Measurements from ENCODE around the gene HDAC4.

Gene HDAC4

GRCh38 chr2:239396881-239397681 lies 3.7 kb downstream of the HDAC4 start:
- H3K9me3 Mint-ChIP-seq: no peaks in the 10 kb centered on the region
- H3K27ac Mint-ChIP-seq: peak overlapping the region; percentile 58
- DNase-seq (ENCODE audit: low spot score in 2 of 2) (peak; percentile 34 to 42), ATAC-seq (ENCODE audit: low read depth) (no peak)
- peaks cover 15% of the 10 kb centered on the region for H3K4me1 Mint-ChIP-seq
- peaks cover 4% of the 10 kb centered on the region for H3K36me3 Mint-ChIP-seq
- no peak overlapping the region for H3K4me3 Mint-ChIP-seq
- H3K27me3 Mint-ChIP-seq: no peaks in the 10 kb centered on the region

- no peak overlapping the region for H3K4me3 Mint-ChIP-seq
- no peak for ATAC-seq (ENCODE audit: low read depth)
- H3K4me1 Mint-ChIP-seq: peaks cover 13% of the 10 kb centered on the region
- no peaks in the 10 kb centered on the region for H3K27me3 Mint-ChIP-seq
- no peak for DNase-seq (ENCODE audit: low spot score in 2 of 2)
- no peak overlapping the region for H3K27ac Mint-ChIP-seq
- H3K9me3 Mint-ChIP-seq: no peaks in the 10 kb centered on the region
- peaks cover 2% of the 10 kb centered on the region for H3K36me3 Mint-ChIP-seq
Observed at GRCh38 chr2:239395524-239395923, 5.3 kb downstream of the HDAC4 start.

DNA sequence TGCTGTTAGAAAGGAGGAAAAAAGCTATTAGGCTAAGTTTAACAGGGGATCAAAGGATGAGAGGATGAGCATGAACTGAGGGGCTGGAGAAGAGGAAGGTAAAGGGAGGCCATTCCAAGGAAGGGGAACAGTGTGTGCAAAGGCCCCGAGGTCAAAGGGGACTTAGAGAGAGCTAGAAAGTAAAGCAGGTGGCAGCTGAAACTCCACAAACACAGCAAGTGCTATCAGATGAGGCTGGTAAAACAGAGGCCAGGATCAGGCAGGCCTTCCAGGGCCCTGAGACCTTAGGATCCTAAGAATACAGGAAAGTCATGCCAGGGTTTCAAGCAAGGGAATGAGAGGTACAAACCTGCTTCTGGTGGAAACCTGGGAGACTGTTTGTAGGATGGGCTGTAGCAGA lies 5.8 kb downstream of the HDAC4 start:
- DNase-seq (ENCODE audit: low spot score in 2 of 2): no peak
- Mint-ChIP-seq H3K9me3 (no peaks in the 10 kb centered on the region), H3K4me3 (no peak overlapping the region), H3K27ac (no peak overlapping the region), H3K4me1 (peaks cover 13% of the 10 kb centered on the region), H3K36me3 (peaks cover 2% of the 10 kb centered on the region), H3K27me3 (no peaks in the 10 kb centered on the region)
- no peak for ATAC-seq (ENCODE audit: low read depth)

GRCh38 chr2:239394346-239394945 lies 6.4 kb downstream of the HDAC4 start:
- Mint-ChIP-seq H3K4me3 (no peak overlapping the region), H3K36me3 (peaks cover 2% of the 10 kb centered on the region), H3K4me1 (peaks cover 11% of the 10 kb centered on the region), H3K27ac (no peak overlapping the region), H3K27me3 (no peaks in the 10 kb centered on the region), H3K9me3 (no peaks in the 10 kb centered on the region)
- DNase-seq (ENCODE audit: low spot score in 2 of 2) (no peak), ATAC-seq (ENCODE audit: low read depth) (no peak)

- no peaks in the 10 kb centered on the region for H3K9me3 Mint-ChIP-seq
- DNase-seq (ENCODE audit: low spot score in 2 of 2) (no peak), ATAC-seq (ENCODE audit: low read depth) (no peak)
- H3K4me1 Mint-ChIP-seq: peaks cover 8% of the 10 kb centered on the region
- H3K4me3 Mint-ChIP-seq: no peak overlapping the region
- H3K27ac Mint-ChIP-seq: no peak overlapping the region
- peaks cover 5% of the 10 kb centered on the region for H3K36me3 Mint-ChIP-seq
- no peaks in the 10 kb centered on the region for H3K27me3 Mint-ChIP-seq
Observed at GRCh38 chr2:239393941-239394340, 6.9 kb downstream of the HDAC4 start.

DNA sequence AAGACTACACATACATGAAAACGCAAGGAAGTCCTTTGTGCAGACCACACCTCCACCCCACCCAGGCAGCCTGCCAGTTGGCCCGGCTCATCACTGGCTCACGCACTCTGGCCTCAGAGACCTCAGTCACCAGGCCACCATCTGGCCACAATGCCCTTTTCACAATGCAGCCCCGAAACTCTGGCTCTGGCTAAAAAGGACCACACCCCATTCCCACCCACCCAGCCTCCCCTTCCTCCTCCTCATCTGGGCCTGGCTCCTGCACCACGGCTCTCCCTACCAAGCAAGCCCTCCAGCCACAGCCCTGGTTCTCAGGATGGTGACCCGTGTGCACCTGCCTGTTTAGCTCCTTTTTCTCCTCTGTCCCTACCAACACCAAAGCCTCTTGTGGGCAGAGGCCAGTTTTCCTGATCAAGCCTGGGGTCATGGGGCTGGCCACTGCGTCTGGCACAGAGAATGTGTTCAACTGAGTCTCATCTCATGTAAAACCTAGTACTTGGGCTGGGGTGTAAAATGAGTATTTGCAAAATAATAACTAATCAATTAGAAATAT lies 7.4 kb downstream of the HDAC4 start:
- H3K27me3 Mint-ChIP-seq: no peaks in the 10 kb centered on the region
- no peak for ATAC-seq (ENCODE audit: low read depth)
- no peak overlapping the region for H3K4me3 Mint-ChIP-seq
- no peak overlapping the region for H3K27ac Mint-ChIP-seq
- no peaks in the 10 kb centered on the region for H3K9me3 Mint-ChIP-seq
- peaks cover 5% of the 10 kb centered on the region for H3K36me3 Mint-ChIP-seq
- peaks cover 8% of the 10 kb centered on the region for H3K4me1 Mint-ChIP-seq
- DNase-seq (ENCODE audit: low spot score in 2 of 2): no peak

GRCh38 chr2:239392688-239393387 lies 8.0 kb downstream of the HDAC4 start:
- DNase-seq (ENCODE audit: low spot score in 2 of 2) (no peak), ATAC-seq (ENCODE audit: low read depth) (no peak)
- Mint-ChIP-seq H3K4me1 (peaks cover 8% of the 10 kb centered on the region), H3K36me3 (peaks cover 5% of the 10 kb centered on the region), H3K4me3 (no peak overlapping the region), H3K27me3 (no peaks in the 10 kb centered on the region), H3K9me3 (no peaks in the 10 kb centered on the region), H3K27ac (no peak overlapping the region)

GRCh38 chr2:239392072-239392357 lies 8.8 kb downstream of the HDAC4 start:
- Mint-ChIP-seq H3K27me3 (no peaks in the 10 kb centered on the region), H3K36me3 (peaks cover 5% of the 10 kb centered on the region), H3K27ac (no peak overlapping the region), H3K9me3 (no peaks in the 10 kb centered on the region), H3K4me3 (no peak overlapping the region), H3K4me1 (peaks cover 8% of the 10 kb centered on the region)
- DNase-seq (ENCODE audit: low spot score in 2 of 2) (no peak), ATAC-seq (ENCODE audit: low read depth) (no peak)

- H3K4me1 Mint-ChIP-seq: peaks cover 8% of the 10 kb centered on the region
- DNase-seq (ENCODE audit: low spot score in 2 of 2) (no peak), ATAC-seq (ENCODE audit: low read depth) (no peak)
- H3K27me3 Mint-ChIP-seq: no peaks in the 10 kb centered on the region
- peaks cover 5% of the 10 kb centered on the region for H3K36me3 Mint-ChIP-seq
- no peaks in the 10 kb centered on the region for H3K9me3 Mint-ChIP-seq
- no peak overlapping the region for H3K27ac Mint-ChIP-seq
- H3K4me3 Mint-ChIP-seq: no peak overlapping the region
Observed at GRCh38 chr2:239391286-239392071, 9.3 kb downstream of the HDAC4 start.

DNA sequence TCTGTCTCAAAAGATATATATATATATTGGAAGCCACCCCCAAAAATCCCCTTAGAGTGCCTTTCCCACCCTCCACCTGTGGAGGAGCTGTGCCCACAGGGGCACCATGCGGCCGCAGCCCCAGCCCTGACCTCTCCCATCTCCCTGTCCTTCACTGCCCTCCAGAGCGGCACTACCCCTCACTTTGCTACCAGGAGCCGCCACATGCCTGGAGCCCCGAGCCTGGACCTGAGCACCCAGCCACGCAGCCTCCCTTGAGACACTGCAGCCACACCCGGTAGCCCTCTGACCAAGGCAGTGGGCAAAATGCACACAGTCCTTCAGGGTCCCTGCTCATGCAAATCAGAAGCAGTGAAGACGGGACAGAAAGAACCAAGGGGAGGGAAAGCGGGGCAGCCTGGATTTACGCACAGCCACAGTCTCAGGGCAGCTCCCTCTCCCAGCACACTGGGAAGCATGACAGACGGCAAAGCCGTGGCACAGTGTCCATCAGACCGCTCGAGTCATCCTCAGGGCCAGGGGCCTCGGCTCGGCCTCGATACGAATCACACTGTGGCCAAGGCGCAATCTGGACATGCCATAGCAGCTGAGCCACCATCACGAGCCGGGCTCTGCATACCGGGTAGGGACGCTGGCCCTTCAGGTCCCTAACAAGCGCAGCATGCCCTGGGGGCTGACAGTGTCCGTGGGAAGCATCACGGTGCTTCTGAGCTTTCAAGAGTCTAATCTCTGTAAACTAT lies 10.1 kb downstream of the HDAC4 start:
- no peaks in the 10 kb centered on the region for H3K9me3 Mint-ChIP-seq
- ATAC-seq (ENCODE audit: low read depth): no peak
- H3K4me3 Mint-ChIP-seq: no peak overlapping the region
- no peak overlapping the region for H3K27ac Mint-ChIP-seq
- no peak for DNase-seq (ENCODE audit: low spot score in 2 of 2)
- no peaks in the 10 kb centered on the region for H3K27me3 Mint-ChIP-seq
- H3K4me1 Mint-ChIP-seq: peaks cover 8% of the 10 kb centered on the region
- peaks cover 9% of the 10 kb centered on the region for H3K36me3 Mint-ChIP-seq

- Mint-ChIP-seq H3K27ac (no peak overlapping the region), H3K4me3 (no peak overlapping the region), H3K27me3 (no peaks in the 10 kb centered on the region), H3K36me3 (peaks cover 9% of the 10 kb centered on the region), H3K4me1 (peaks cover 5% of the 10 kb centered on the region), H3K9me3 (no peaks in the 10 kb centered on the region)
- DNase-seq (ENCODE audit: low spot score in 2 of 2): no peak
- no peak for ATAC-seq (ENCODE audit: low read depth)
Observed at GRCh38 chr2:239389414-239390329, 11.1 kb downstream of the HDAC4 start.

DNA sequence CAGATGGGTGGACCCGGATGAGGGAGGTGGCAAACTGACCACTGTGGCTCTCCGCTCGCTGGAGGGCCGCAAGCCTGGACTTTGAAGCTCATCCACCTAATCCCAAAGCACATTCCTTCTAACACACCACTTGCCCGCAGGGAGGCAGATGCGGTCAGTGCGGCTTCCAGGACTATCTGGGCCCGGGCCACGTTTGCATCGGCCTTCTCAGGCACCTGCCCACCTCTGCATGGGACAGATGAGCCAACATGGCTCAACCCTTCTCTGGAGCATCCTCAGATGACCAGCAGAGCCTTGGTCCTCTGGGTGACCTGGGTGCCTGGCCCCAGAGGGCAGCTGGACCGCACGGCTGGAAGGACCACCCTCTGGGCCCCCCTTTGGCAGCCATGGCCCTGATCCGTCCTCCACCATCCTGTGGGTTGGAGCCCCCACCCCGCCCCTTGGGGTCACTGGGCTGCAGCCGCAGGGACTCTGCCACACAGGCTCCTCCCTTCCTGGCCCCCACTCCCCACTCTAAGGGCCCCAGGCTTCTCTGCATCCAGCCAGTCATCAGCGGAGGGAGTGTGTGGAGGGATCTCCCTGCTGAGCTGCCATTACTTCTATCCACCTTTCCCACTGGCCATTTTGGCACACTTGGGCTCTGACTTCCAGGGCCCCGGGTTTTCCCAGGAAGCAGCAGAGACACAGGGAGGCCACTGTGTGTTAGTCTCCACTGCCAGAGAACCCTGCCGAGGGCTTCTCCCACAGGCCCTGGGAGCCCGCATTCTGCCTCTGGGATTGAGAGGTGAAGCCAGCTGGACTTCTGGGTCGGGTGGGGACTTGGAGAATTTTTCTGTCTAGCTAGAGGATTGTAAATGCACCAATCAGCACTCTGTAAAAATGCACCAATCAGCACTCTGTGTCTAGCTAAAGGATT lies 12.3 kb downstream of the HDAC4 start:
- no peak overlapping the region for H3K4me3 Mint-ChIP-seq
- H3K27ac Mint-ChIP-seq: no peak overlapping the region
- peaks cover 7% of the 10 kb centered on the region for H3K36me3 Mint-ChIP-seq
- H3K27me3 Mint-ChIP-seq: no peaks in the 10 kb centered on the region
- ATAC-seq (ENCODE audit: low read depth): no peak
- no peaks in the 10 kb centered on the region for H3K9me3 Mint-ChIP-seq
- peaks cover 2% of the 10 kb centered on the region for H3K4me1 Mint-ChIP-seq
- DNase-seq (ENCODE audit: low spot score in 2 of 2): no peak

Data from memory B cell (primary cell).